GM19328 (cell line): ENCODE measurements around the gene CALU.

Experiments used
- ATAC-seq: cut with Tn5 transposase; IDR thresholded peaks from one replicate; pipeline ENCODE4 v1.9.1; 2021; ENCODE audit warnings: mild to moderate bottlenecking, moderate library complexity; ENCODE audit not compliant: unreplicated experiment

CALU gene

DNA sequence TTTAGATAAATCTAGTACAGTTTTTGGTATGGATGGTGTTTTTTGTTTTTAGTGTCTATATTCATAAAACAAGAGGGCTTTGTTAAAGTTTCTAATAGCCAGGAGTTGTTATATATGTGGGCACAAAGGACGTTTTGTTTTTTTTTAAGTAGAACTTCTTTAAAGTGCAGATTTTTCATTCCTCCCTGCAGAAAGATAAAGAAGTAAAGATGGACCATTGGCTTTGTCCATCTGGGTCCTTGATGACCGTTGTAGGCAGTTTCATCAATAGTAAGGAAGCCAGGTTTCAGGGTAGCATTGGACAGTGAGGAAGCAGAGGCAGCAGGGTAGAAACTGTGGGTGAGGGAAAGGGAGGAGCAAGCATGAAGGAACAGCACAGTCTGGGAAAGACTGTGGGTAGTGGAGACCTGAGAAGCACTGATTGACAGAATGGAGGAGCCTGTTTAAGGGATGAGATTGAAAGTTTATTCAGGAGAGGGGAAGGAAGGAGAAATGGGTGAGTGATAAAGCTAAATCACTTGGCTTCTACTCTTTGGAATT lies 5.3 kb downstream of the CALU start:
- ATAC-seq, result no peak

DNA sequence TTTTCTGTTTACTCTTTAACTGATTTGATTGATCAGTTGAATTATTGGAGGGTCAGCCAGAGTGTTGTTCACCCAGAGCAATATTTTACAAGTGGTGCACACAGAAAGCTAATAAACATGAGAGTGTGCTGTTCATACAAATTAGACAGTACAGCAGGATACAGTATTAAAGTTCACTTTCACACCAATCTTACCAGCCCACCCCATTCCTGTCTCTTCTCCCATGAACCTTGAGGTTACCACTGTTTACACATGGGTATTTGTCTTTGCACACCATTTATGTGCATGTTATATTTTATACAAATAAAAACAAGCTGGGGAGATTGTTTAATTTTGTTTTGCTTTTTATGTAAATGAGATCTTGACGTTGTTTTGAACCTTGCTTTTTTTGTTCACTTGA lies 6.5 kb downstream of the CALU start:
- no peak for ATAC-seq

GRCh38 chr7:128747327-128748079 lies 8.3 kb downstream of the CALU start:
- no peak for ATAC-seq

DNA sequence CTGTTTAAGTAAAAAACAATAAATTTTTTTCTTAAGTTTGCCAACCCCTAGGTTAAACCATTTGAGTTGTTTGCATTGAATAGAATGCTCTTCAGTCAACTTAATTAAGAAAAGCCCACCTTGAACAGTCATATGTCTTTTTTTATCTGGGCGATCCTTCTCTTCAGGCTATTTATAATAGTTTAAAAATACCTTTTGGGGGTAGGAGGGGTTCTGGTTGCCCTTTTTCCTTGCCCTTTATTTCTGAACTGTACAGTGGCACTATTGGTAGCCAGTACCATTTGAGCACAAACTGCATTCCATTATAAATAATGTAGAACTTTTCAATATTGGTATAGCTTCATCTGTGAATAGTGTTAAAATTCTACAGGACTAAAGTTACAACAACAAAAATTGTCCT lies 13.1 kb downstream of the CALU start:
- no peak for ATAC-seq

DNA sequence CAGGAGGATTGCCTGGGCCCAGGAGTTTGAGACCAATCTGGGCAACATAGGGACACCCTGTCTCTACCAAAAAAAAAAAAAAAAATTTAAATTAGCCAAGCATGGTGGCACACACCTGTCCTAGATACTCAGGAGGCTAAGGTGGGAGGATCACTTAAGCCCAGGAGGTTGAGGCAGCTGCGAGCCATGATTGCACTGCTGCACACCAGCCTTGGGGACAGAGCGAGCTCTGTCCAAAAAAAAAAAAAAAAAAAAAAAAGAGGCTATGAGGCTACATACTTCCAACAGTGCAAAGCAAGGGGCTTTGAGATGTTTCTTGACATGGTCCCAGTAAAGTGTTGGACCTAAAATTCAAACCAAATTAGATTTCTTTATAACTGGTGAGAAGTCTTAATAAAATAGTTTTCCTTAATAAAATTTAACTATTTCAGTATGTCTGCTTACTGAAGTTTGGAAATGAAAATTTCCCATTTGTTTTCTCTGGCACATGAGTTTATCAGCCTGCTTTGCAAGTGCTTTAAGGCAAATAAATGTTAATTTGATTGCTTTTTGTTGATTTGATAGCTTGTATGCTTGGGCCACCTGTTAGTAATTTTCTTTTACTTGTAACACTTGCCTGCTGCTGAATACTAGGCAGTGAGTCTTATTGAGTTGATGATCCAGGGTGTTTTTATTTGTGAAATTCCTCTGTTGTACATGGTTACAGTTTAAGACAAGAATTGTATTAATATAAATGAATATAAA lies 16.1 kb downstream of the CALU start:
- ATAC-seq, result no peak

- ATAC-seq, result no peak
Measured at GRCh38 chr7:128755819-128756476, 16.8 kb downstream of the CALU start.

- no peak for ATAC-seq
Measured at GRCh38 chr7:128757203-128757602, 18.0 kb downstream of the CALU start.

DNA sequence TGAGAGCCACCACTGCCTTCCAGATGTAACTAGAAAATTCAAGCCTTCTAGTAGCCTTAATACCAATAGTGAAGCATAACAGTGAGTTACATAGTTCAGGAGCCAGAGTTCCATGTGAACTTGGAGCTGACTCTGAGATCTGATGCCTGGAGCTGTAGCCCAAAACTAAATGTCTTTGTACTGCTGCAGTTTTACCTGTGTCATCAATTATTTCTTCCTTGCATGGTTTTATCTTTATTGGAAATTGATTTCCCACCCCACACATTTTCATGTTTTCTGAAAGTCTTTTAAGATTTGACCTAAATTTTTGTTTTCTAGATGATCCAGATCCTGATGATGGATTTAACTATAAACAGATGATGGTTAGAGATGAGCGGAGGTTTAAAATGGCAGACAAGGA lies 19.4 kb downstream of the CALU start:
- no peak for ATAC-seq

DNA sequence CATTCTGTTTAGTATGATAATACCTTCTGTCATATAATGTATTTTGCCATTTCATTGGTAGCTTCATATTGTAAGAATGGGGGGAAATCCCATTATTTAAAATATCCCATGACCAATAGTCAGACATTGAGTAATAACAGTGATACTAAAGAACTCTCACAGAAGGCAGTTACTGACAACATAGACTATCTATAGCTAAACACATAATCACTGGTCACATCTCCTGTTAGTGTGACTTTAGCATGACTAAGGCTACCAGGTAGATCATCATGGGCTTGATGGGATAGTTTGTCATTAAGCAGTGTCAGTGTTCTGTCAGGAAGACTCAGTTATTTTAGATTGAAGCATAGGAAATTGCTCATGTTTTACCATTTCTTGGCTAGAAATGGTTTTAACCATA lies 20.1 kb downstream of the CALU start:
- ATAC-seq, result no peak

DNA sequence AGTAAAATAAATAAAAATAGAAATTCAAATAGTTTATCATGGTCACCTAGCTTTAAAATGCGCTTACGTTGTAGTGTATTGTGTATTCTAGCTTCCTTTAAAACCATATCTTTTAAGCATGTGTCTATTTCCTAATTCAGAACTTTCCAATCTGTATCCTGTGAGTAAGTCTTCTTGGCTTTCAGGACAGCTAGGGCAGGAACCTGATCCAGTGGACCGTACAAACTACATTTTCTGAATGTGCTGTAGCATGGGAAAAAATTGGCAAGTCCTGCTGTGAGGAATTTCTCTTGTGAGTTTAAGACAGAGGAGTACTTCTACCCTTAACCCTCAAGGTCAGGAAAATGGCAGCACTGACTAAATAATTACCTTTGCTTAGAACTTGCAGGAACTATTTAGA lies 24.4 kb downstream of the CALU start:
- no peak for ATAC-seq

DNA sequence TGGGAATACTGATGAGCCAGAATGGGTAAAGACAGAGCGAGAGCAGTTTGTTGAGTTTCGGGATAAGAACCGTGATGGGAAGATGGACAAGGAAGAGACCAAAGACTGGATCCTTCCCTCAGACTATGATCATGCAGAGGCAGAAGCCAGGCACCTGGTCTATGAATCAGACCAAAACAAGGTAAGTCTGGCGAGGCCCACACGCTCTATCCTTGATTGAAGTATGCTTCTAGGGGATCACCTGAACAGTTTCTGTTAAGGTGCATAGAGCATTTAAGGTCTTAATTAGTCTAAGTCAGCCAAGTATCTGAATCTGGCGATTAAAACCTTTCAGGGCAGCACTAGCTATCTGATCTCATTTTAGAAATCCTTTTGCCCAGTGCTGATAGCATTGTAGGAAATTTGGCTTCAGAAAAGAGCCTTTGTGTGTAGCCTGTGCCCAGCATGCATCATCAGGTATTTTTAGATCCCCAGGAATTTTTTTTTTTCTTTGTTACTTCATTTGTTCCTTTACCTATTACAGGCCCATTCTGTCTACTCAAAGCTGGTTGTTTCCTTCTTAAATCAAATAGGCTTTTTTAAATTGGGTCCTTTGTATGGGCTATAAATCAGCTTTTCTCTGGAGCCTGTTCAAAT lies 28.4 kb downstream of the CALU start:
- ATAC-seq, result no peak

GRCh38 chr7:128770233-128770632 lies 31.1 kb downstream of the CALU start:
- no peak for ATAC-seq

DNA sequence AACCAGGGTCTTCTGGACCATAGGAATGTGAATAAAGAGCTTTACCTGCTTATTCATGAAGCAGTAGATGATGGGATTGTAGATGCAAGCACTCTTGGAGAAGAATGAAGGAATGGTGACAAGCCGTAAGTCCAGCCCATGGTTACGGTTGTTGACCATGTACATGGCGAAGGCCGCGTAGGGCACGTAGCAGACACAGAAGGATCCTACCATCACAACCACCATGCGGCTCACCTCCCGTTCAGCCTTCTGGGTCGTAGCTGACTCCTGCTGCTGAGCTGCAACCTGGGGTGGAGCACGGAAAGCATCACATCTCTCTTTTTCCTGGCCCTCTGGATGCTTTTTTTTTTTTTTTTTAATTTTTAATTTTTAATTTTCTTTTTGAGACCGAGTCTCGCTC lies 34.4 kb downstream of the CALU start:
- ATAC-seq, result no peak

DNA sequence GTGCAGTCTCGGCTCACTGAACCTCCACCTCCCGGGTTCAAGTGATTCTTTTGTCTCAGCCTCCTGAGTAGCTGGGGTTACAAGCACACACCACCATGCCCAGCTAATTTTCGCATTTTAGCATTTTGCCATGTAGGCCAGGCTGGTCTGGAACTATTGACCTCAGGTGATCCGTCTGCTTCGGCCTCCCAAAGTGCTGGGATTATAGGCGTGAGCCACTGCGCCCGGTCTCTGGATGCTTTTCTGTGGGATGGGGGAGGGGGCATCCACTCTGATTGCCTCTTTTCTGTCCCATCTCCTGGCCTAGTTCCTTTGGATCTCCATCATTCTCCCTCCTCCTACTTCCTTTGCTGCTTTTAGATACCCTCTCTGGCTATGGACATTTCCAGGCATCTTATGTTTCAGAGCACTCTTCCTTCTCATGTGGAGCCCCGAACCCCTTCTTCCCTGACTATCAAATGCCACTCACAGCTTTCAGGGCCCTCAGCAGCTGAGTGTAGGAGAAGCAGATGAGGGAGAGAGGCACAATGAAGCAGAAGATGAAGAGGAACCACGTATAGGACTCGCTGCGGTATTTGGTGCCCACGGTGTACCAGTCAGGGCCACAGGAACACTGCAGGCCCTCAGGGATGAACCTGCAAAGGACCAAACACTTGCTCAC lies 35.0 kb downstream of the CALU start:
- no peak for ATAC-seq

DNA sequence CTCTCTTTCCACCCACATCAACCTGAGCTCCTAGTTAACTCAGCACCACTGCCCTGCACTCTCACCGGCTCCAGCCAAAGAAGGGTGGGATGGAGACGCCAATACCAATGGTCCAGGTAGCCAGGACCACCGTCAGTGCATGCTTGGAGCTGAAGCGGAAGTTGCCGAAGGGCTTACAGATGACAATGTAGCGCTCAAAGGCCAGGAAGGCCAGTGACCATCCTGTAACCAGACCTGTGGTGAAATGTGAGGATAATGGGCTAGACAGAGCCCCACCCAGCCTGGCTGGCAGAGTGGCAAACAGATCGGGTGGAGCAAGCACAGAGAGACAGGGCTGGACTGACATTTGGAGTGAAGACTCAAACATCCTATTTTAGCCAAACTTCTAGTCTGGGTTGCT lies 35.8 kb downstream of the CALU start:
- ATAC-seq, result no peak

DNA sequence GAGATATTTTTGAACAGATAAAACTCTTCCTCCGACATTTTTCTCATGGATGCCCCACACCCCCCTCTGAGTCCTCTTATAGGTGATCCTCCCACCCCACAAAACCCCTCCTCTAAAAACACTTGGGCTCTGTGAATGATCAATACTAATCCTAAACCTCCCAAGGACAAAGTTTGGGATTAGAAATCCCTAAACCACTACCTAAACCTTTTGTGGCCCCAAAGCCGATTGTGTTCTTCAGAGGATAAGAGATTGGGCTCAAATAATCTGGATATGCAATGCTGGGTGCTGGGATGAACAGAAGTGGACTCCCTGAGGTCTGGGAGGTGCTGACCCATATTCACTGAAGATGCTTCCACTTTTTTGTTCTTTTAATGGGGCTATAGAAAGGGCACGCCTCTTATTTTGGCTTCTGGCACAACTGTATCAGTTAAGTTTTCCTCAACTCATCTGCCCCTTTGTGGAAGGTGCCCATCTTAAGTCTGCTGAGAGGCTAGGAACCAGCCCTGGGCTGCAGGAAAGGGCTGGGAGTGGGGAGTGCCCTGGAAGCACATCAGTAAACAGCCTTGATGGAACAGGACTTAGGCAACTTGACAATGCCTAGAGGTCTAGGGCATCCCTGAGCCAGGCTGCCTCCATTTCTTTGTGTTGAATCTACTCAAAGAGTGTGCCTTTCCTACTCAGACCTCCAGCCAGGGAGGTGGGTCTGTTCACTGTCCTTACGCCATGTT lies 36.8 kb downstream of the CALU start, which contains the start of gene OPN1SW:
OPN1SW (minus strand) TSS at position 51 of the 731 bp plus-strand sequence; CDS start at position 38, 13 bp downstream.
- no peak for ATAC-seq

DNA sequence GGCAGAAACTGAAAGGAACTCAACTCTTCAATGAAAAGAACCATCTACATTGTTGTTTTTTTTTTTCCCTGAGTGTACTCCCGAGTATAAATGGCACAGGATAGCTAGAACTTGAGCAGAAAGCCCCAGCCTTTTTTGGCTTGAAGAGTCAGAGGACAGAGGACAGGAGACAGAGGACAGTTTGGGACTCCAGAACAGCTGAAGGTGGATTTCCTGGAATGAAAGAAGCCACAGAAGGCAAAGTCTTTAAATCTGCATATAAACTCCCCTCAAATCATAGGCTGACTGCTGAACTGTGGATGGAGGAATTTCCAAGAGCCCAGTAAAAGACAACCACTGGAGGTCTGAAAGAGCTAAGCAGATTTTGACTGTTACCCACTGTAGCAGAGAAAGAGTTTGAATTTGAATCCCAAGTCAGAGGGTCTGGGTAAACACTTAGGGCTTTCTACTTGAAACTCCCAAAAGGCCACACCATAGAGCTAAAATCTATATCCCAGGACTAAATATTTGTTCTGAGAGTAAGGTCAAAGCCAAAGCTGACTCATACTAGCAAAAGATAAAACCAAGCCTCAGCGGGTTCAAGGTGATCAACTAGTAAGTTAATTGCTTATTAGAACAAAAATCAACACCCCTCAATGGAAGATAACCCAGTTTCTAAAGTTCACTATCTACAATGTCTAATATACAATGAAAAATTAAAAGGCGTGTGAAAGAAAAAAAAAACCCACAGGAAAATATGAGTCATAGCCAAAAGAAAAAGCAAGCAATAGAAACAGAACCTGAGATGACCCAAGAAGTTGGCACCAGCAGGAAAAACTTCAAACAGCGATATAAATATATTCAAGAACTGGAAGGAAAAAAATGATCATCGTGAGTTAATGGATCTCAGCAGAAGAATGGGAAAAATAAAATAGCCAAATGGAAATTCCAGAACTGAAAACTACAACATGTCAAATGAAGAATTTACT lies 38.3 kb downstream of the CALU start:
- ATAC-seq, result no peak

GRCh38 chr7:128778946-128779345 lies 39.8 kb downstream of the CALU start:
- ATAC-seq, result no peak

GRCh38 chr7:128781126-128781525 lies 42.0 kb downstream of the CALU start:
- no peak for ATAC-seq
